GM21360 (cell line): ENCODE results near the gene CMIP.

Experiments used
- ATAC-seq: cut with Tn5 transposase; IDR thresholded peaks from one replicate; pipeline ENCODE4 v1.9.1; 2021; ENCODE audit warnings: mild to moderate bottlenecking, moderate library complexity; ENCODE audit not compliant: unreplicated experiment

The CMIP gene

DNA sequence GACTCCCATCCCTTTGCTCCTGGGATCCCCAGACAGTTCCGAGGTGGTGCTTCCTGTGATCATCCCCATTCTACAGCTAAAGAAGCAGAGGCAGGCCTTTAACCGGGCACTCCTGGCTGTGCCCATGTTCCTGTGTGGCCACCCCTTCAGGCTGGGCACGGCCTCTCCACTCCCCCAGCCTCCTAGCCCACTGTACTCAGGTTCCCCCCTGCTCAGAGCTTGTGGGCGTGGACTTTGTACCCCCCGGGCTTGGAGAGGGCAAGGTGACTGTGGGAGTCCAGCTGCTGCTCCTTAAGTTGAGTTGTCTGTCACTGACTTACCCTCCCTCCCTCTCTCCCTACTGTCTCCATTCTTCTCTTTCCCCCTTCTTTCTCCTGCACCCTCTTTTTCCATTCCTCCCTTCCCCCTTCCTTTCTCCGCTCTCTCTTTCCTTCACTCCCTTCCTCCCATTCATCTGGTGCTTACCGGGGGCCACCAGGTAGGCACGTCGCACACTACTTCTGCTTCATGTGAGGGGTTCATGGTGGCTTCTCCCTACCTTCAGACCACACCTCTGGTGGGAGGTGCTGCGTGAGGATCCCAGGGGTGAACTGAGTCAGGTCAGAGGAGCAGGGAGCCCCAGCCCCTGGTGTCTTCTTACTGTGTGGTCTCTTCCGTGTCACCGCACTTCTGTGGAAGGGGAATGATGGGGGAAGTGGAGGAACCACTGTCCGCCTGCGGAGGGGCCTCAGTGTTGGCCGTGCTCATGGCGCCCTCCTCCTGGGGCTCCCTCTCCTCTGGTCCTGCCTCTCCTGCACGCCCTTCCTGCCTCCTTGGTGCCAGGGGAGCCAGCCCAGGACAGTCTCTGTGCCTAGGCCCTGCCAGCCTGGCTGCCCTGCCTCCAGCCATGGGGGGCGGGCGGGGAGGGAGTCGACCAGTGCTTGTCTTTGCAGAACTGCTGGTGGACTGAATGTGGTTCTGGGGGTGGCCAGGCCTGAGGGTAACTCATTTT, 29.7 kb downstream of the CMIP start:
- no peak for ATAC-seq

DNA sequence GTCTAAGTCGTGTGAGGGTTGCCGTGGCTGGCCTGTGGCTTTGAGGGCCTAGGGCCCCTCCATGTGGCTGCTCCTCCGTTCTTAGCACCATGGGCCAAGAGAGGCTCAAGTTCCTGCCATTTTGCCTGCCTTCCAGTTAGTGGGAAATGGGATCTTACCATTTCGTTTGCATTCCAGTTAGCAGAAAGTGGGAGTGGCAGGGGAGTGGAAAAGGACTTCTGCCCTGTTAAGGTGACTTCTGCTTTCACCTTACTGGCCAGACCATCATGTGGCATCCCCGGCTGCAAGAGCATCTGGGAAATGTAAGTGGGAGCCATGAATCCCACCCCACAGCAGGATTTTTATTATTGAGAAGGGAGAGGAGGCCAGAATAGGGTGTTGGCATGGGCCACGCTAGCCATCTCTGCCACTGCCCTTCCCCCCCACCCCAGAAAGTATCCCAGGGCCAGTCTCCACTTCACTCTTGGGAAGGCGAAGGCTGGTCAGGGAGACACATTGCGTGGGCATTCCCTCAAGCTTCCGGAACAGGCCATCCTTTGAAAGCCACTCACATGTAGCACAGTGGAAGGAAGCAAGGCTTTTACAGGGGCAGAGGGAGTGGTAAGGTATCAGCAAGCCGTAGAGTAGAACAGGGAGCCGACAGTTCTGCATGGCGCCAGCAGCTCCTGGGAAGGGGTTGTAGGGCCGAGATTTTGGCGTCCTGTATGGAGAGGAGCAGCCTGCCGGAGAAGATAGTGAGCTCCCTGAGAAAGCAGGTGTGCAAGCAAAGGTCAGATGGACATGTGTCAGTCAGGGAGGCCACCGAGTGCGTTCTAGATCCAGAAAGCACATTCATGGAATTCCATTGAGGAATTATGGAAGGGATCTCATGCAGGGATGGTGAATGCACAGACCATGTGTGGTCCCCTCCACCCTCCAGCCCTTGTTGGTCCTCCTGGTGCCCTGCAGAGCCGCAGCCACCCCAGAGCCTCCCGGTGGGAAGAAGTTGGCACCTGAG, 33.4 kb downstream of the CMIP start:
- no peak for ATAC-seq

DNA sequence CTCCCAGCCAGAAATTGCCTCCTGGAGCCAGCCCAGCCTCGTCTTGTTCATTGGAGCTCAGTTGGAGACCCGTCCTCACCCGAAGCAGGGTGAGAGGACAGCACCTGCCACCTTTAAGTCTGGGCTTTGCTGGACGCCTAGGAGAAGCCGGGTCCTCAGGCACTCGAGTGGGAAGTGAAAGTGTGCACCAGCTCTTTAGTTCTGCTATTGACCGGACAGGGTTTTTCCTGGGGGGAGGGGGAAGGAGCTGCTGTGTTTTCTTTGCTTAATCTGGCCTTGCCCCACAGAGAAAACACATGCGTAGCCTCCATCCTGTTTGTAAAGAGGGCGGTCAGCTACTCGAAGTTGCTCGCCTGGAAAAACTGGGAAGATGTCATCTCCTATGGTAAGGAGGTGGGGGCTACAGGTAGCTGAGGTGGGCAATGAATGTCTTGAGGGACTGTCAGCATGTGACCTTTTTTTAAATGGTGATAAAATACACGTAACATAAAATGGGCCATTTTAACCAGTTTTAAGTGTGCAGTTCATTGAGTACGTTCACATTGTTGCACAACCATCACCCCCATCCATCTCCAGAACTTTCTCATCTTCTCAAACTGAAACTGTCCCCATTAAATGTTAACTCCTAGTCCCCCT, 34.4 kb downstream of the CMIP start:
- peak; percentile 45 for ATAC-seq

DNA sequence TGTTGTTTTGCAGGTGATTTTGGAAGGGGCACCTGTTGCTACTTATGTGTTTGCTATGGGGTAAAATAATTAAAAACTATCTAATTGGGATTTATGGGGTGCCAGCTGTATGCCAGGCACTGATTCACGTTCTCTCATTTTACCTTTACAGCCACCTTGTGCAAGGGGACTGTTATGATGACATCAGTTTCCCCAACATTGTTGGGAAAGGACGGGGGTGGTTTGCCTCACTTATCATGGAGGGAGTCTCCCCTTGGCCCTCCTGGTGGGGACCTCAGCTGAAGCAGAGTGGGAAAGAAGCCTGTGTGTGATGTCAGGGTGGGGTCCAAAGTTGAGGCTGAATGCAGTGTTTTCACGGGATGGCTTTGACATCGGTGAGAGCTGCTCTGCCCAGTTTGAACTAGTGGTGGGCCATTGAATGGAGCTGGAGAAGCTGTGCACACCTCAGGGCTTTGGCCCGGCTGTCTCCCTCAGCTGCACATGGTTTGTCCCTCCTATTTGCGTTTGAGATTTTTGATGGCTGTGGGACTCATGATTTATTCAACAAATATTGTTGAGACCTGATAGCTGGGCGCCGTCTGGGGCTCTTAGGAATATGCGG, 36.1 kb downstream of the CMIP start:
- peak; percentile 9 for ATAC-seq

- ATAC-seq, result peak; percentile 88
These were observed 36.7 kb downstream of the CMIP start for GRCh38 chr16:81481207-81481821.

- no peak for ATAC-seq
These were observed 37.9 kb downstream of the CMIP start for GRCh38 chr16:81482329-81483063.

GRCh38 chr16:81483064-81483969, 38.7 kb downstream of the CMIP start:
- ATAC-seq, result no peak

GRCh38 chr16:81483970-81484595, 39.5 kb downstream of the CMIP start:
- no peak for ATAC-seq

- no peak for ATAC-seq
These were observed 40.5 kb downstream of the CMIP start for GRCh38 chr16:81484908-81485624.

DNA sequence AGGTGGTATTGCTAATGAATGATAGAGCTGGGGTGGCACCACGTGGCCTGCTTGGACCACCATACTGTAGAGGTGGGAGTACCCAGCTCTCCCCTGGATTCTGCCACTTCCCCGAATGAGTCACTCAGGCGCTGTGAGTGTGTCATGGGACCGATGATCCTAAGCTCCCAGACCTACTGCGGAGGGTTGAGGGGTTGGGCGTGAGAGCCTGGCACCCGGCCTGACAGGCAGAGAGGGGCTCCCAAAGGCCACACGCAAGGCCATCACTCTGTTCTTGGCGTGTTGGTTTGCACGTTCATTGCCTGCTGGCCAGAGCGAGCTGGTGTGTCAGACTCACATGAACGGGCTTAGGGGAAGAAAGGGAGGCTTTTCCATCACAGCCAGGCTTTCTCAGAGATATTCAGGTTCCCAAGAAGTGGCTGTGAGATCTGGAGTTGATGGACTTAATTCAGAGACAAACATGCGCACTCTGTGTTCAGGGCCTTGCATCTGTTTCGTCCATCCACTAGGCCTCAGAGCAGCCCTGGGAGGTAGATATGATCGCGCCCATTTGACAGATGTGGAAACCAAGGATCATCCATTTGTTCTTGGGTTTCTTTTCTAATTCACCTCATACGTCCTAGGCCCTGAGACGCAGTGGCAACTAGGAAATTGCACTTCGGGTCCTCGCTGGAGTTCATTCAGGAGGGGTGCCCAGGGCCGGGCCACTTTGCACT, 41.4 kb downstream of the CMIP start:
- ATAC-seq, result no peak

DNA sequence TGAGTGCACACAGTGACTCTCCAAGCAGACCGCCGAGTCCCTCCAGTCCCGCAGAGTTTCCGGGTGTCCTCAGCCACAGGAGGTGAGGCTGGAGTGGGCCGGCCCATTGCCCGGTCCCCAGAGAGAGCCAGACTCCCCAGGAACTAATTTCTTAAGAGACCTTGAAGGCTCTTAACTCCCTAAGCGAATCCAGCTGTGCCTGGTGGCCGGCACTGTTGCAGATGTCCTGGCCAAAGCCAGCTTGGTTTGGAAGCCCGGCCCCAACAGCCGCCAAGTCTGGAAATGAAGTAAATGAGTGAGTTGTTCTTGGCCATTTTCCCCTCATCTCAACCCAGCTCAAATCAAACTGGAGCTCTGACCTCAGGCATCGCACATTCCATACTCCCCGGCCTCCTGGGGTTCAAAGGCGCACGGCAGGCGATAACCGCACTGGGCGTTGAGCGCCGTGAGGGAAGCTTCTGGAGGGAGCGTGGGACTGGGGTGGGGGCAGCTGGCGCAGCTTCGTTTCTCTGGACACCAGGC, 42.0 kb downstream of the CMIP start:
- ATAC-seq, result no peak

DNA sequence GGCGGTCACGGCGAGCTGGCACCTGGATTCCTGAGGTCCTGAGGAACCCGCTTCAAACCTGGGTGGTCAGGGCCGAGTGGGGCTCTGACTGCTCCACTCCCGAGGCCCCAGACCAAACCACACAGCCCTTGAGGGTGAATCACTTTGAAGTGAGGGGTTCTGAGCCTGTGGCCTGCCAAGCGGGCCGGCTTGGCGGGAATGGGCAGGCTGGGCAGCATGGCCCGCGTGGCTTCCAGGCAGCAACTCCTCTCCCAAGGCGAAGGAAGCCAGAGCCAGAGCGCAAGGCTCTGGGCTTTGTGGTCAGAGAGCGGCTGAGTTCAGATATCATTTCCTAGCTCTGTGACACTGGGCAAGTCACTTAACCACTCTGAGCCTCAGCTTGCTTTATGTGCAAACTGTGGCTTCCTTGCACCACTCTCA, 42.7 kb downstream of the CMIP start:
- ATAC-seq, result no peak

- ATAC-seq, result no peak
These were observed 44.2 kb downstream of the CMIP start for GRCh38 chr16:81488687-81489411.

DNA sequence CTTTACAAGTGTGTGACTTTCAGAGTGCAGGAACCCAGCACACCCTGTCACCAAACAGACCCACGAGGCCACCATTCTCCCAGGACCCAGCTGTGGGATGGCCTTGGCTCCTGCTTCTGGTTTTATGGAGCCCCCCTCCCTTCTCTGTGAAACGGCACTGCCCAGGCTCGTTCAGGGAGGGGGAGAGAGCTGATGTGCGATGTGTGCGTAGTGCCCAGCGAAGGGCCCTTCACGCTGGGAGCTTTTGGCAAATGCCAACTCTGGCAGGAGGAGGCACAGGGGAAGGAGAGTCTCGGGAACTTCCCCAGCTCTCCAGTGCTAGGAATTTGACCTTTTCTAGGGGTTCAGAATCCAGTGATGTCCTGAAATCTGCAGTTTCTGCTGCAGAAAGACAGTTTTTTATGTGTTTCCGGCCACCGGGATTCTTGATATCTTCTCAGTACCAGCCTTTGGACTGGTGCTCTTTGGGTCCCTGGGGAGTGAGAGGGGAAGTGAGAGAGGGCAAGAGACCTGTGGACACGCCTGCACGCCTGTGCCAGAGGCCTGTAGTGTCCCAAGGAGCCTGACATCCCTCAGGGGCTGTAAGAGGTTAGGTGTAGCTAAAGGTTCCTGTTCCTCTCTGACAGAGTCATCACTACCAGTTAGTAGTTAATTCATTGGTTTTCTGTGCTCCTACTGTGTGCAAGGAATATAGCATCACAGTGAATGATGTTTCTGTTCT, 45.1 kb downstream of the CMIP start:
- no peak for ATAC-seq

- ATAC-seq, result no peak
These were observed 47.1 kb downstream of the CMIP start for GRCh38 chr16:81491541-81492188.
